ENCODE measurements around the gene PDE4D.
"Not testable (repeated sequence)": the region's sequence is repeated elsewhere in the genome, so short reads cannot be mapped to it uniquely, and the experiment has no call there.

Gene PDE4D

DNA sequence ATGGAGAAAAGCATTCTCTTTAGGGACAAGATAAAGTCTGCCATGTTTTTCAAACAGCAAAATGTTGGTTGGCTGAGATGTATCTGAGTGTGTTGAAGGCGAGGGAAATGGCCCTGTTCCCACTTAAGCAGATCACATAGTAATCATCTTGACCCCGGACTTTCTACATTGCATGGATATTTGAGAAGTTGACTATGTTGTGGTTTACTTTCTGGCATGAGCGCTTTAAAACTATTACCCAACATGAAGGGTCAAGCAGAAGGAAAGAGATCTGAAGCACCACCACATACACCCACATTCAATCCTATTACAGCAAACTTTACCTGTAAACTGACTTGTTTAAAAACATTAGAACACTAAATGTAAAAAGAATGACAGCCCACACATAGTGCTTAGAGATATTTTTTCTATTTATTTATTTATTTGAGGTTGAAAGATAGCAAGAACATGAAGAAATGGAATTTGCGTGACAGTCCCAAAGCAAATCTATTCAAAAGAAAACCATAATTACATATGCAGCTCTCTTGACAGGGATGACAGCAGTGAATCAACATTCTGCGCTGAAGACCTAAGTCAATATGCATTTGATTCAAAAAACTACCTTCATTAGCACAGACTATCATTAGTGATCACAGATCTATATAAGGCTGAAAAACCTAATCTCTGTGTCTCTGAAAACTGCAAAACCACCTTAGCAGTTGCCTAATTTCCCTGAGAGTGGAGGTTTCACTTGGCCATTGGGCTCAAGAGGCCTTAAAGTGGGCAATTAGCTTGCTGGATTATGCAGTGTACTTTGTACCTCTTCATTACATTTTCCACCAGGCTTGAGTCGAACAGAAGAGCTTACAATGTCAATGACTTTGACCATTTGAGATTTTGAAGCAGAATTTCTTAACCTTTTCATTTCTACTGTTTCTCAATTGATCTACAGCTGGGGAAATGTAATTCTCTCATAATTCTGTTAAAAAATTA, 195.0 kb downstream of the PDE4D start:
- DNase-seq: no peak

DNA sequence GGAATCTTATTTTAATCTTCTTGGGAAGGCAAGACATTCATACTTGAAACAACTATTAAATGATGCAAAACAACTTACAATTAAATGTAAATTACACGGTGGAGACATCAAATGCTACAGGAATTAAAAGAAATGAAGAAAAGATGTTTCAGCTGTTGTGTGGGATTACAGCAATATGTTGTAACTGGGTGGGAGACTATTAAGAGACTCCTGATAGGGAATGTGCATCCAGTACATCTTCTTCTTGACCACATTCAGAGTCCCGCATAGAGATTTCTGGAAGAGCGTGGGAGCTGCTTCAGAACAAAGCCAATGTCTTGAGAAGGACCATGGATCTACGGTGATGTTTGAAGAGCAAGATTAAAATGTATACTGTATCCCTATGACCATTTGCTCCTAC, 199.1 kb downstream of the PDE4D start:
- DNase-seq: no peak

DNA sequence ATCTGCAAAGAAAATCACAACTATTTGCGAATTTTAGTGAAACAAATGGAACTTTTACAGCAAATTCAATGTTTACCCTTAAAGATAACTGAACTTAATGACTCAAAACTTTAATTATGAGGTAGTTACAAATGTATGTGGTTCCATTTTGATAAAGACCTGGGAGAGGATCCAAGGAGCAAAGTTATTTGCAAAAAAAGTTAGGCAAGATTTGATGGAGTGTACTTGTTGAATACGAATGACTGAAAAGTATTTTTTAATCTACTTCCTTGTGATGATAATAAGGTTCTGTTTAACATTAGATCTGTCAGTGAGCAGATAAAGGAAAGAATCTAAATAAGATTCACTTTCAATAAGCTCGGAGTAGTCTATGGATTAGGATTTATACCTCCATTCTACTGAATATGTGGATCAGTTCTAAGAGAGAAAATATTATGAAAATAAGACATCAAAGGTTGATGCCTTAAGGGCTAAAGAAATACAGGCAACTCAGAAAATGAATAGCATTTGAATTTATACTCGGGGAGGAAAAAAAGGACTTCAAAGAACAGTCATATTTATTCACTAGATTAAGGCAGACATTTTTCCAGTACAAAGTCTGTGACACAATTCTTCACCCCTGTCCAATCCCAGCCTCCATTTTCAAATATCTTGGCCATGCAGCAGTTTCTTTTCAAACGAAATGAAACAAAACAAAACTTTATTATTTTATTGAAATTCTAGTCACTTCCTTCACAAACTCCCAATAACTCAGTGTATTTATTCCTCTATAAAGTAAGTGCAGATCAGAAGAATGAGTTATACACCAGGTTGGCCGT, 199.8 kb downstream of the PDE4D start:
- DNase-seq: no peak

DNA sequence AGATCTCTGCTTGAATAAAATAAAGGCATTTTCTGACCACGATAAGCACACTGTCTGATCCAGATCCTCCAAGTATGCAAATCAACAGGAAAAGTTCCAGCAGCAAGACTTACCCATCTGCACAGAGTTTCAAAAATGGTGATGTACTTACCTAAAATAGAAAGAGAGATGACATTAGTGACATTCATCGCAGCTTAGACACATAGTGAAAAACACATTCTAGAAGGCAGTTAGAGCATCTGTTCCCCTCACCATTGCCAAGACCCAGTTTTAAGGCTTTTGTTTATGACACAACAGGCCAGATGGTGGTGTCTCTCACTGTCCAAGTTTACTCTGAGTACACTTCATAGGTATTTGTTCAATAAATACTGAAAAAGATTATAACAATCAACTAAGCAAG, 207.7 kb downstream of the PDE4D start:
- no peak for DNase-seq

DNA sequence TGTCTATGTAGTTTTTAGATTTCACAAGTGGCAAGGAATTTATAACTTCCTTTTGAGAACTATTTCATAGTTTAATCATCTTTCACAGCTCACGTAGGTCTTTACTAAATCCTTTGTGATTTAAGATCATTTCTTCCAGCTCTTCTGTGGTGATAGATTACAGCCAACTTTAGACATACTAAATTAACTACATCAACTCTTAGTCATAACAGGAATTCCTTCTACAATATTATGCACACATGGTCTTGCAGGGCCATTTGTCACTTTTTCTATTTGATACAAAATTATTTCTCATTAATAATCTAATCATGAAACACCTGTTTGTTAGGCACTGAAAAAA, 208.4 kb downstream of the PDE4D start:
- DNase-seq: no peak

DNA sequence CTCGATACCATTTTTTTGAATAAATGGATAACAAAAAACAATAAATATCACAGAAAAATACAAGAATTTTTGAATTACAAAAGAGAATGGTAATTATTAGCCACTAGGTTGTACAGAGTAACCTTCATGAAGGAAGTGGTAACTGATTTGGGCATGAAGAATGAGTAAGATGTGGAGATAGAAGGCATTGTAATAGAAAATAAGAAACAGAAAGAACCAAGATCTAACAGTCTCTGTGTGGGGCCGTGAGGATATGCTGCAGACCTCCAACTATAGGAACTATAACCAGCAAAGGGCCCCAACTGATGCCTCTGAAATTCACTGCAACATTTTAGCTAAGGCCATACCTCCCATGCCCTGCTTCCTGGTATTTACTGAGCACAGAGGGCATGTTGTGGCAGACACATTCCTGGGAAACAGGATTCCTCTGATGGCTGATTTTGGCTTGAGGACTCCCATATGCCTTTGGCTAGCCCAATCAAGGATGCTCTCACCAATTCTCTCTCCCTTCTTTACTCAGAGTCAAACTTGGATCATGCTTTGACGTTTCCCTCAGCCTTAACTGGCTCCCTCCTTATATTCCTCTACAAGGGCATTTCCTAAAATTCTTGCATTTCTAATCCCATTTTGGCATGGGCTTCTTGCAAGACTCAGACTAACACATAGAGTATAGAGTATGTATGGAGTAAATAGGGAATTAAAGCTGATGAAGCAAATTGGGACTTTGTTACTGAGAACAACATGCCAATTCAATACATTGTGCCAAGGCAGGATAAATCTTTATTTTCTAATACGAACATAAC, 208.9 kb downstream of the PDE4D start:
- peak; percentile 4 for DNase-seq

DNA sequence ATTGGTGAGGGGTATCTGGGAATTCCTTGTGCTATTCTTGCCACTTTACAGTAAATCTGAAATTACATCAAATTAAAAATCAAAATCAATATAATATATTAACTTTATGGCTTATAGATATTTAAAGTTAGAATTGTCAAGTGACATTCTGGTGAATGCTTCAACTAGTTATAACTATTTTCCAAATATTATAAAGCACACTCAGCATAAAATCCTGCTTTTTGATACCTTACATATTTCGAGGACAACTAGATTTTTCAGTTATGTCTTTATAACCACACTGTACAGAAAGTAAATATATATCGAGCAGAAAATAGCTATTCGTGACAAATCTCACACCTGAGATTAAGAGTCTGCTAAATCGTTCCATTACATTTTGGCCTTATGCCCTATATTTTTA, 210.2 kb downstream of the PDE4D start:
- no peak for DNase-seq

DNA sequence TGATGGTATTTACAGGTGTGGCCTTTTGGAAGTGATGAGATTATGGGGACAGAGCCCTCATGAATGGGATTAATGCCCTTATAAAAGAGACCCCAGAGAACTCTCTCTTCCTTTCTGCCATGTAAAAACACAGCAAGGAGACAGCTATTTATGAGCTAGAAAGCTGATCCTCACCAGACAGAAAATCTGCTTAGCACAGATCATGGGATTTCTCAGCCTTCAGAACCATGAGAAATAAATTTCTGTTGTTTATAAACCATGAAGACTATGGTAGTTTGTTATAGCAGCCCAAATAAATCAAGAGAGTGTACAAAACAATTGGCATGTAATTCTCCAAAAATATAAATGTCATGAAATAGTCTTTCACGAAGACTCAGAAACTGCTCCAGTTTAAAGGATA, 211.0 kb downstream of the PDE4D start:
- DNase-seq: no peak

DNA sequence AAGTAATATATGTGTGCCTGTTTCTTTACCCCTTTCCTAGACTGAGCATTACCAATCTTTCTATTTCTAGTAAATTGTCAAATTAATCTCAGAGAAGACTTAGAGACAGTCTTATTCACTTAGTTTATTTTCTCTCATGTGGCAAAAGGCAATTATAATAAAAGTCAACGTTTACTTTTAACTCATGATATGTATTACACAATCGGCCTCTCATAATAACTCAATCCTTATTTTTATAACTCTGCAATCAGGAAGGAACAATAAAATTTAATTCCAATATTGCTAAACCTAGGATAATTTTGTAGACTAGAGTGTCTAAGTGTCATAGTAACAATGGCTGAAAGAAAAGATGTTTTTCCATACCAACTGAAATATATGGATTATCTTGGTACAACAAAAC, 214.6 kb downstream of the PDE4D start:
- no peak for DNase-seq

DNA sequence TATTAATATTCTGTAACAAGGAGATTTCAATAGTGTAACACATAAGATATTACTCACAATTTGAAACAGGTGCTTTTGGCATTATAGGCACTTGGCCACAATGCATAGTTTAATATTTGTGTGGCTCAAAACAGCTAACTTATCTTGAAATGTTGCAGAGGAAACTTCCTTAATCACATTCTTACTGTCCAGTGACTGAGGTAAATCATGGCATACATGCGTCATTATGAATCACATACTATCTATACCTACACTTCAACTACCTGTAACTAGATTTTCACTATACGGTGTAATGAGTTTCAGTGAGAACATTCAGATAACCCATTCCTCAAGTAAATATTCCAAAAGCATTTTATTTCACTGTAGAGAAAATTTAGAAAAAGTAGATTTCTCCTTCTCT, 218.8 kb downstream of the PDE4D start:
- DNase-seq: no peak

DNA sequence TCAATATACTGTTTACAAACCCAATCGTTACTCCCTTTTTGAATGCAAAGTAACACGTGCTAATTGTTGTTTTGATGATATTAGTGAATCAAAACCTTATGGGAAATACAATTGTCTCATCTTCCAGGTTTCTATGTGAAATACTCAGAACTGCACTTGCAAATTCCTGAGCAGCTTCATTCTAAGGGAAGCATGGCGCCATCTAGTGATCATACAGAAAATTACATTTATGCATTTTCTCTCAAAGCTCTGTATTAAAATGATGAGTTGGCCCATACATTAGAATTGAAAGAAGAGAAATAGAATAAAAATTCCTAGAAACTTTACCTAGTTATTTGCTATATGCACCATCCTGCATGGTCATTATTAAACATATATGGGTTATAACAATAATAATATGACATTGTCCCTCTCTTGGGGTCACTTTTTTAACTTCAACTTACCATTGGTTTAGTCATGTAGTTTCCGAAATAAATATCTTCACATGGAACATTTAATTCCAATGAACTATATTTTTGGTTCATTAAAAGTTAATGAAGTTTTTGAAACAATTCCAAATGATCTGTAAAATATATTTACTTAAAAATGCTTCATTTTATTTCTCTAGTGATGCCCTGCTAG, 220.0 kb downstream of the PDE4D start:
- DNase-seq: peak; percentile 58

DNA sequence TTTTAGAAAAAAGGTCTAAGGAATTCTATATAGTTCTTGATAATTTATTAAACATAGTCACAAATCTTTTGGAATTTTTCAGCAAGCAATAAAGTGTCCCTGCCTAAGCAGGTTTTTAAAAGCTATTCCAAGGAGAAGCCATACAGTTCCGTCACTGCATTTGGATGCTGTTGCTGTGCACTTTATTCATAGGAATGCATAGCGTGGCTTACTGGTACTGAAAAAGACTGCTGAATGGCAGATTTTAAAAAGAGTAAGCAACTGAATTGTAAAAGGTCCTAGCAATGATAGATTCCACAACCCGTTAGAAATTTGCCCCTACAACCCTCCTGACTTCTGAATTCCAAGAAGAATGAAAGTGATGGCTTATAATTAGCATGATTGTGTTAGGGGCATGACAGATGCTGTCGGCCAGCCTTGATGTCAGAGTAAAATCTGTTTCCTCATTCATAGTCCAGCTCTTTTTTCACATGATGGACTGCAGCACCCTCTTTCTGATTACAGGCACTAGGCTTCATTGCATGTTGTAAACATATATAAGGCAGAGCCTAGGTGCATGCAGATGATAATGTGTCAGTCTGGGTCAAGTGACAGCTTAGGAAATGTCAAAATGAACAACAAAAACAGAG, 227.0 kb downstream of the PDE4D start:
- DNase-seq: no peak

DNA sequence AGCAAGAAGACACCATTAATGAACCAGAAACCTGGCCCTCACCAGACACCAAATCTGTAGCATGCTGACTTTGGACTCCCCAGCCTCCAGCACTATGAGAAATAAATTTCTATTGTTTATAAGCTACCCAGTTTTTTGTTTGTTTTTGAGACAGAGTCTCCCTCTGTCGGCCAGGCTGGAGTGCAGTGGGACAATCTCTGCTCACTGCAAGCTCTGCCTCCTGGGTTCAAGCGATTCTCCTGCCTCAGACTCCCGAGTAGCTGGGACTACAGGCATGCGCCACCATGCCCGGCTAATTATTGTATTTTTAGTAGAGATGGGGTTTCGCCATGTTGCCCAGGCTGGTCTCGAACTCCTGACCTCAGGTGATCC, 227.7 kb downstream of the PDE4D start:
- not testable (repeated sequence) for DNase-seq

DNA sequence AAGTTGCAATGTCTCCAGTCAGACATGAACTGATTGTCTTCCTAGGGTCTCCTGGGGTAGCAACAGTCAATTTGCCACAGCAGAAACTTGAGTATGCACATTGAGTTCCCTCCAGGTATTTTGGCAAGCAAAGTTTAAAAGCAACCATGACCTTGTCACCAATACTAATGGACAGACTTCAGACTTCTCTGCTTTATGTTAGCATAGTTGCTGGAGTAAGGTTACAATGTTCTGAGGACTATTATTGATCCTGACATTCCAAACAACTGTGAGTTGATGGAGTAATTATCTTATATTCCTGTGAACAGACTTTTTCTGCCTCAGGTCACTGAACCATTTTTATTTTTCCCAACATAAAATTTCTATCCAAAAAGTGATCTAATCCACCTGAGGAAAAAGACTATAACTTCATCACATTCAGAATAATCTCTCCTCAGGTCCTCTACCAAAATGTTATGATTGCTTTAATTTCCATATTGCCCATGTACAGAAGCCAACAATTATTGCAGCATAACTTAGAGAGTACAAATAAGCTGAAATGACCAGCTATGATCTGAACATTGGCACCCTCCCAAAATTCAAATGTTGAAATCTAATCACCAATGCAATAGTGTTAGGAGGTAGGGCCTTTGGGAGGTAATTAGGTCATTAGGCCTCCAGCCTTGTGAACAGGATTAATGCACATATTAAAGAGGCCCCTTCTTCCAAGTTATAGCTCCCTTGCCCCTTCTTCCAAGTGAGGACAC, 228.3 kb downstream of the PDE4D start:
- no peak for DNase-seq

DNA sequence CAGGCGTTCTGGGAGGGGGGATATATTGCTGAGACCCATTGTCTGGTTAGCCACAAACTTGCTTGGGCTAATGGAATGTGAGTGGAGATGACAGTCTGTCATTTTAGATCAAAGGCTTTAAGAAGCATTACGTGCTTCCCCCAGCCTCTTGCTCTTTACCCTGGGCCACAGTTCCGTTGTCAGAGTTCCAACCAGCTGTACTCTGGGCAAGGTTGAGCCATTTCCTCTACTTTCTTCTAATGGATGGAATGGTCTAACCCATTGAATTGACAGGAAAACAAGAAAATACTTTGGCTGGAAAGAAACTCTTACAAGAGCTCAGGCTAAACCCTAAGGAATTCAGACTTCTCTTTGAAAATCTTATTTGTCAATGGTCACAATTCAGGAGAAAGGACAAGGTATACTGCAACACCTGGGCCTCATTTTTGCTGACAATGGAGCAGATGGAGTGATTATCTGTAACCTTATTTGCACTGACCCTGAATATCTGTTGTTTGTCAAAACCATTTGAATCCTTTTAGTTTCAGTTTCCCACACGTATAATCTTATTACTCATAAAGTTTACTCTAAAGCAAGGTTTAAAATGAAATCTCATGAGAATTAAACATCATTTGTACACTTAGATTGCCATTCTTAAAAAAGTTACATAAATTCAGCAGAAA, 231.4 kb downstream of the PDE4D start:
- peak; percentile 11 for DNase-seq

DNA sequence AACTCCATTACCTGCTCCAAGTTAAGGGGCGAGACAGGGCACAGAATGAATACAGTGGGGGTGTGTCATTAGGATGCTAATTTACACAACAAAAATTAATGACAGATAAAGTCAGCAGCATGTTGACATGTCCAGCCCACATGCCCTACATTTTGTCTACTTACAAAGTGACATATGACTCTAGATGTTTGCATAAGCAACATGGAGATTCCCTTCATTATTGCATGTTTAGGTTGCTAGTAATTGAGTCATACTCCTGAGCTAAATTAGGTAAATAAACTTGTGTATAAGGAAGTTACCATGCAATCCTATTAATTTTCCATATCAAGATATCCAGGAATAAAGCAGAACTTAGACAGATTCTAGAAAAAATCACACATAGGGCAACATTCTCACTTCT, 232.2 kb downstream of the PDE4D start:
- no peak for DNase-seq

DNA sequence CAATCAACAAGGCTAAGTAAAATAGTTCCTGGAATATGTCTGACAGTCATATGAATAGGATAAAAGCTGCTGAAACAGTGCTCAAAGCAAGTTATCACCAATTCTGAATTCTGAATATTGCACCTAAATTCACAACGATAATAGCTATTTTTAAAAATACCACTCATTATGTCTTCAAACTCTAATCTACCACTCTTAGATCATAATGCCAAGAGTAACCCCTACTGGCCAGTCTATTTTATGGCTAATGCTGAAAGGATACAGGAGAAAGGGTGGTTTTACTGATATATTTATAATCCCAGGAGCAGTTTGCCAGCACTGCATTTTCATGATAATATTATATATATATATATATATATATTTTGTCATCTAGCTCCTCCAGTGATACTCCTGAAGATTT, 232.8 kb downstream of the PDE4D start:
- peak; percentile 36 for DNase-seq

DNA sequence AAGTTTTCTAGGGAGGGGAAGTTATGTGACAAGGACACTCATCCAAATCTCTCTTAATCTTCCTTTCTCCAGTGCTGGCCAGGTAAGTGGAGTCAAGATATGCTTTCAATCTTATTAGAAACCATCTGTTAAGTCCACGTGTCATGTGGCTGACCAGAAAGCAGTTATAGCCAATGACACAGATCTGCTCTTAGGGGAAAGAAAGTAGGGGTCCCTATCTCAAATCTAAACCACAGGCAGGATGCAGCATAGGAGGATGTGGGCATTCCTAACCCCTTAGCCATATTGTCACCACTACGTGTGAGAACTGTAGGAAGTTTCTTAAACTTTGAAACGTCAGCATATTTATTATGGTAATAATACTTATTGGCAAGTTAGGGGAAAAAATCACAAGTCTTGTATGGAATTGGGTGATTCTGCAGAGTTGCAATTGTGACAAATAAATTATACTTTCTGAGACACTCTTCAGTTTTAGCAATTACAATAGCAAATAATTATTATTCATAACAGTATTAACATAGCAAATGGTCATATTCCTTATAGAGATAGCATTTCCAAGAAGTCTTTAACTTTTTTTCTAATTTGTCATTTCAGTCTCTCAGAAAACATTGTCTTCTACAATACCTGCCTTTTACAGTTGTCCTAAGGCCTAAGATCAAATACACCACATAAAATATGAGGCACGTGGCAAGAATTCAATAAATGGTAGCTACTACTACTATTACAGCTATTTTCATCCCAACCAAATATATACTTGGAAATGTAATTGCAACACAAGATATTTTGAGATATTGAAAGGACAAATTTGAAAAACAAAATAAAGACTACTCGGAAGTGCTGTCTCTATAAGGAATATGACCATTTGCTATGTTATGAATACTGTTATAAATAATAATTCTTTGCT, 236.9 kb downstream of the PDE4D start:
- DNase-seq: peak; percentile 32

DNA sequence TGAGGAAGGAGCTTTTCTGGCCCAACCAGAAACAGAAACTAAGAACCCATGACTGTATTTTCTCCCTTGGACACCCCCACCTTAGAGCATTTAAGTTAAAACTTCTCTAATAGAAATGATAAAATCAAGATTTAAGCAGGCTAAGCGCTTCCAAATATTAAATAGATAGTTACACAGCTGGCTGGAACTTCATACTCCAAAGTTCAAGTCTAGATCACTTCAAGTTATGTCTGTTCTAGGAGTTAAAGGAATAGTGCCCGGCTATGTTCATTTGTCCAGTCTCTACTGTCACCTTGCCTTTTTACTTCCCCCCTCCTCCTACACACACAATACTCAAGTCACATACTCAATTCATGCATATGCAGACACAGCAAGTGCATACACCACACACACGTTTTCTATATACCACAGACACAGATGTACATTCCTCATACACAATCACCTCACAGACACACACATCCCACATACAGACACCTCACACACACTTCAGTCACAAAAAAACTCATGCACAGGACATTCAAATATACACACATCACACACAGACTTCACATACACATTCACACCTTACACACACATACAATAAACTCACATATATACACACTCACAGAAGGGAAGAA, 237.7 kb downstream of the PDE4D start:
- DNase-seq: no peak
